Measurements from ENCODE around the gene FHIT.
"Not testable (repeated sequence)": the region's sequence is repeated elsewhere in the genome, so short reads cannot be mapped to it uniquely, and the experiment has no call there.

DNA sequence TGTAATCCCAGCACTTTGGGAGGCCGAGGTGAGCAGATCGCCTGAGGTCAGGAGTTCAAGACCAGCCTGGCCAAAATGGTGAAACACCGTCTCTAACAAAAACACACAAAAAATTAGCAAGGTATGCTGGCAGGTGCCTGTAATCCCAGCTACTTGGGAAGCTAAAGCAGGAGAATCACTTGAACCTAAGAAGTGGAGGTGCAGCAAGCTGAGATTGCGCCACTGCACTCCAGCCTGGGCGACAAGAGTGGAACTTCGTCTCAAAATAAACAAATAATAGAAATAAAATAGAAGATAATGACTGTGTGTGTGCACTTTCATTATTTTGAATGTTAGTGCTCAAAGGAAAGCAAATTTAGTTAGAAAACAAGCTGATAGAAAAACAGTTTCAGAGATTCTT, 234.2 kb downstream of the FHIT start:
- TF ChIP-seq, protein P1, sequence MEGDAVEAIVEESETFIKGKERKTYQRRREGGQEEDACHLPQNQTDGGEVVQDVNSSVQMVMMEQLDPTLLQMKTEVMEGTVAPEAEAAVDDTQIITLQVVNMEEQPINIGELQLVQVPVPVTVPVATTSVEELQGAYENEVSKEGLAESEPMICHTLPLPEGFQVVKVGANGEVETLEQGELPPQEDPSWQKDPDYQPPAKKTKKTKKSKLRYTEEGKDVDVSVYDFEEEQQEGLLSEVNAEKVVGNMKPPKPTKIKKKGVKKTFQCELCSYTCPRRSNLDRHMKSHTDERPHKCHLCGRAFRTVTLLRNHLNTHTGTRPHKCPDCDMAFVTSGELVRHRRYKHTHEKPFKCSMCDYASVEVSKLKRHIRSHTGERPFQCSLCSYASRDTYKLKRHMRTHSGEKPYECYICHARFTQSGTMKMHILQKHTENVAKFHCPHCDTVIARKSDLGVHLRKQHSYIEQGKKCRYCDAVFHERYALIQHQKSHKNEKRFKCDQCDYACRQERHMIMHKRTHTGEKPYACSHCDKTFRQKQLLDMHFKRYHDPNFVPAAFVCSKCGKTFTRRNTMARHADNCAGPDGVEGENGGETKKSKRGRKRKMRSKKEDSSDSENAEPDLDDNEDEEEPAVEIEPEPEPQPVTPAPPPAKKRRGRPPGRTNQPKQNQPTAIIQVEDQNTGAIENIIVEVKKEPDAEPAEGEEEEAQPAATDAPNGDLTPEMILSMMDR (IDR thresholded peaks at IDR 0.05) = not testable (repeated sequence)
- not testable (repeated sequence) for TF ChIP-seq POLR2A (IDR thresholded peaks at IDR 0.05)
